CD4-positive, alpha-beta memory T cell (primary cell): ENCODE measurements around the gene ALKAL2. TPM values are rescaled to one million over a fixed set of nuclear protein-coding genes. Genes with fewer than 3 reads are reported as not detected.
A peak's percentile ranks its signal among the peaks of the same experiment; 100 is the strongest.

Experiments
- CTCF ChIA-PET: fragments of 350-600 bp; sonication (Branson Sonifier 250); formaldehyde crosslinking; loops from one replicate; lab custom pipeline; 2021; ENCODE audit warnings: inconsistent platforms; ENCODE audit not compliant: partially characterized antibody; lab: Charles Lee
- POLR2A ChIA-PET: fragments of 350-600 bp; sonication (Branson Sonifier 250); formaldehyde crosslinking; loops from one replicate; lab custom pipeline; 2021; ENCODE audit not compliant: partially characterized antibody; lab: Charles Lee
- DNase-seq, 5 donors: peaks; one replicate each; pipeline versions ENCODE4 v3.0.0 to v3.0.0-alpha.2; 2020 to 2022; ENCODE audit warnings: mixed read lengths in 1 of 5
- H3K27ac ChIP-seq: one replicate; pipeline ENCODE4 v1.7.0; 2013; ENCODE audit warnings: low read depth, low read length
- H3K27me3 ChIP-seq: 2 replicates; pipeline ENCODE4 v1.7.0; 2013; ENCODE audit warnings: mild to moderate bottlenecking, low read length, moderate library complexity; ENCODE audit not compliant: insufficient read depth
- H3K36me3 ChIP-seq: 2 replicates; pipeline ENCODE4 v1.7.0; 2013; ENCODE audit warnings: mild to moderate bottlenecking, low read length, moderate library complexity; ENCODE audit not compliant: insufficient read depth
- H3K4me1 ChIP-seq: 2 replicates; pipeline ENCODE4 v1.7.0; 2013; ENCODE audit warnings: mild to moderate bottlenecking, low read length, moderate library complexity; ENCODE audit not compliant: insufficient read depth
- H3K4me3 ChIP-seq, 2 donors: one replicate each; pipeline ENCODE4 v1.7.0; 2013; ENCODE audit warnings: low read length in 2 of 2, mild to moderate bottlenecking in 1 of 2
- H3K9me3 ChIP-seq, 2 donors: one replicate each; pipeline ENCODE4 v1.7.0; 2013; ENCODE audit warnings: low read length in 2 of 2, control low read depth in 1 of 2; ENCODE audit not compliant: control insufficient read depth in 1 of 2
- H3K27ac Mint-ChIP-seq, 7 donors: one replicate each; pipeline ENCODE4 v1.8.0; 2020 to 2021; ENCODE audit warnings: mixed read lengths in 7 of 7, mild to moderate bottlenecking in 6 of 7, inconsistent platforms in 3 of 7, moderate library complexity in 3 of 7
- H3K27me3 Mint-ChIP-seq, 2 donors: one replicate each; pipeline ENCODE4 v1.8.0; 2020 to 2021; ENCODE audit warnings: mixed read lengths in 2 of 2
- H3K36me3 Mint-ChIP-seq, 2 donors: one replicate each; pipeline ENCODE4 v1.8.0; 2020 to 2021; ENCODE audit warnings: mixed read lengths in 2 of 2, inconsistent platforms in 1 of 2, mild to moderate bottlenecking in 1 of 2
- H3K4me1 Mint-ChIP-seq, 4 donors: one replicate each; pipeline ENCODE4 v1.8.0; 2020 to 2021; ENCODE audit warnings: mixed read lengths in 4 of 4, mild to moderate bottlenecking in 1 of 4
- H3K4me3 Mint-ChIP-seq, 8 donors: one replicate each; pipeline ENCODE4 v1.8.0; 2020 to 2021; ENCODE audit warnings: mixed read lengths in 8 of 8, mild to moderate bottlenecking in 7 of 8, moderate library complexity in 6 of 8, inconsistent platforms in 3 of 8
- H3K9me3 Mint-ChIP-seq, 8 donors: one replicate each; pipeline ENCODE4 v1.8.0; 2020 to 2021; ENCODE audit warnings: mixed read lengths in 8 of 8, mild to moderate bottlenecking in 5 of 8, inconsistent platforms in 3 of 8, moderate library complexity in 1 of 8
- intact Hi-C: fragments of 100-400 bp; cut with micrococcal nuclease; formaldehyde crosslinking; loops from one replicate; pipeline ENCODE4 v1.15.1; 2023
- polyA plus RNA-seq, 2 donors: library from polyadenylated mRNA; unstranded; fragments of 300-500 nt; fragmentation: Illumina TruSeq; gene quantifications; one replicate each; pipeline ENCODE4 v1.2.3, GENCODE V29; 2021
- total RNA-seq, 2 experiments: library from RNA; stranded (reverse); gene quantifications; one replicate each; pipeline ENCODE4 v1.2.3, GENCODE V29; 2021

ALKAL2 gene
- total and polyA plus RNA-seq, 4 experiments from 2014 or later = not detected

DNA sequence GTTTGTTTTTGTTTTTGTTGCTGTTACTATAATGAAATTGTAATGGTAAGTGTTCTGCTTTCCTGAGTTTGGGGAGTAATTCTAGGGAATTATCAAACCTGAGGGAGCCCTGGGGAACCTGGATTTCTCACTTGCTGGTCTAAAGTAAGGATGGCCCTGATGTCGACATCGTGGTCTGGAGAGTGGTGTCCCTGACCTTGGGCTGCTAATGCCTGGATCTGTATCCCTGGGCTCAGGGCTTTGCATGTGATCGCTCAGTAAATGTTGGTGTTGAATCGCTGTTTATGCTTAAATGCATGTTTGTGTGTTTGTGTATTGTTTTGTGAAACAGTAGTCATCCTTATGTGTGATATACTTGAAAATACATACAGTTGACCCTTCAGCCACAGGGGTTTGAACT is 17.0 kb downstream of the ALKAL2 start:
- Histone ChIP-seq H3K27ac (no peak overlapping the region), H3K4me1 (peaks cover 25% of the 10 kb centered on the region), H3K36me3 (peaks cover 31% of the 10 kb centered on the region), H3K27me3 (no peaks in the 10 kb centered on the region), H3K4me3 (no peak overlapping the region), H3K9me3 (no peaks in the 10 kb centered on the region)
- no peak for DNase-seq
- H3K4me3 Mint-ChIP-seq = no peak overlapping the region
- H3K4me1 Mint-ChIP-seq = peaks cover 31 to 59% (median 49%) of the 10 kb centered on the region in 4 donors
- H3K36me3 Mint-ChIP-seq = peaks cover 33 to 58% of the 10 kb centered on the region in 2 donors
- H3K27me3 Mint-ChIP-seq = no peaks in the 10 kb centered on the region
- CTCF ChIA-PET = interaction anchor here (1.8 kb wide), 1 partner anchor 24 kb away, joined by 5 read pairs; no protein-coding TSS in a partner anchor
- POLR2A ChIA-PET = no interaction called here
- no peaks in the 10 kb centered on the region for H3K9me3 Mint-ChIP-seq
- intact Hi-C loops = no loop called here
- peak overlapping the region in 2 of 7 donors; percentile 9 to 10 for H3K27ac Mint-ChIP-seq

DNA sequence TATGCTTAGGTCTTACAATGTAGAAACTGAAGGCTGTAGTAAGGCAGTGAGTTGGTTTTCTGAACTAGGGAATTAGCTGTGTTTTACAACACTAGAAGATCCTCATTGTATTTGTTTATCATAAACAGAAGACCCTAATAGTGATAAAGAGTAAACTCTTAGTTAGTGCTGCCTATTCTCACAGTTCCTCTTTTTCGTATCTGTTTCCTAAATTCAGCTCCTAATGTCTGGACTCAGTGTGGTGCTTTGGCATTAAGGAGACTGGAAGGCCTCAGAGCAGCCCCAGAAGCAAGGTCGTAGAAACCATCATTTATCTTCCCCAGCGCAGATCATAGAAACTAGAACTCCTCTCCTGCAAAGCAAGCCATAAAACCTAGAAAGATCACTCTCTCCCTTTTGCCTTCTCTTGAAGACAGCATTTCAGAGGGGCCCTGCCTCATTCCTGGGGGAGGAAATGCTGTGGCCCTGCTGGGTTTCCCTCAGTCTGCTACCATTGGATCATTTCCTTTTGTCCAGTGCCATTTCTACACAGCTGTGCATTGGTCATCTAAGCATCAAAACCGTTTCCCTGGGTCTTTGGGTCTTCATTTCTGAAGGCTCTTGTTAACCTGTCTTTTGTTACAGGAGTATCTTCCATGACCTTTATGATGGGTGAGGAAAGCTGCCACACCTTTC is 18.4 kb downstream of the ALKAL2 start:
- intact Hi-C loops = no loop called here
- Histone ChIP-seq H3K4me1 (peaks cover 32% of the 10 kb centered on the region), H3K4me3 (no peak overlapping the region), H3K27ac (no peak overlapping the region), H3K36me3 (peaks cover 23% of the 10 kb centered on the region), H3K27me3 (no peaks in the 10 kb centered on the region), H3K9me3 (no peaks in the 10 kb centered on the region)
- no peak overlapping the region for H3K4me3 Mint-ChIP-seq
- H3K27ac Mint-ChIP-seq = peak overlapping the region in 3 of 7 donors; percentile 3 to 63 (median 9)
- H3K9me3 Mint-ChIP-seq = no peaks in the 10 kb centered on the region
- H3K36me3 Mint-ChIP-seq = peaks cover 26 to 54% of the 10 kb centered on the region in 2 donors
- CTCF ChIA-PET = no interaction called here
- peaks cover 32 to 70% (median 54%) of the 10 kb centered on the region in 4 donors for H3K4me1 Mint-ChIP-seq
- H3K27me3 Mint-ChIP-seq = no peaks in the 10 kb centered on the region
- POLR2A ChIA-PET = interaction anchor here (1.0 kb wide), 1 partner anchor 17 kb away, joined by 3 read pairs; no protein-coding TSS in a partner anchor
- DNase-seq = no peak

DNA sequence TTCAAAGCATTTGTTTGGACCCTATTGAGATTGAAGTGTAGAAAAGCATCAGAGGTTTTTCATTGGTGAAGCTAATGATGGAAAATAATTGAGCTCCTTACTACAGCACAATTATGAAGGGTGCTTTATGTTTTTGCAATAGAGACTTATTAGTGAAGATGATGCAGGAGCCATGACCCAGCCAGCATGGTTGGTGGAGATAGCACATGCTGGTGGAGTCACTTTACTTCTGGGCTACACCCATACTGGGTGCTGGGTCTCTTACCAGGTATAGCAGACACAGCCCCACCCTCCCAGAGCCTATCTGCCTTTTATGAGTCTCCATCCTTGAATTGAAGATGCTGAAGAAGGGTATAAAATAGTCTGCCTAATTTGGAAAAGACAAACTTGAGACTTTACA is 19.6 kb downstream of the ALKAL2 start:
- H3K36me3 ChIP-seq = peaks cover 15% of the 10 kb centered on the region
- Mint-ChIP-seq H3K9me3 (no peaks in the 10 kb centered on the region), H3K4me3 (no peak overlapping the region), H3K36me3 (peaks cover 23 to 49% of the 10 kb centered on the region in 2 donors), H3K27ac (no peak overlapping the region), H3K4me1 (peaks cover 32 to 70% (median 55%) of the 10 kb centered on the region in 4 donors), H3K27me3 (no peaks in the 10 kb centered on the region)
- H3K4me3 ChIP-seq = no peak overlapping the region
- CTCF ChIA-PET = no interaction called here
- H3K9me3 ChIP-seq = no peaks in the 10 kb centered on the region
- H3K27me3 ChIP-seq = no peaks in the 10 kb centered on the region
- POLR2A ChIA-PET = no interaction called here
- H3K27ac ChIP-seq = no peak overlapping the region
- intact Hi-C loops = no loop called here
- H3K4me1 ChIP-seq = peaks cover 36% of the 10 kb centered on the region
- DNase-seq = no peak

DNA sequence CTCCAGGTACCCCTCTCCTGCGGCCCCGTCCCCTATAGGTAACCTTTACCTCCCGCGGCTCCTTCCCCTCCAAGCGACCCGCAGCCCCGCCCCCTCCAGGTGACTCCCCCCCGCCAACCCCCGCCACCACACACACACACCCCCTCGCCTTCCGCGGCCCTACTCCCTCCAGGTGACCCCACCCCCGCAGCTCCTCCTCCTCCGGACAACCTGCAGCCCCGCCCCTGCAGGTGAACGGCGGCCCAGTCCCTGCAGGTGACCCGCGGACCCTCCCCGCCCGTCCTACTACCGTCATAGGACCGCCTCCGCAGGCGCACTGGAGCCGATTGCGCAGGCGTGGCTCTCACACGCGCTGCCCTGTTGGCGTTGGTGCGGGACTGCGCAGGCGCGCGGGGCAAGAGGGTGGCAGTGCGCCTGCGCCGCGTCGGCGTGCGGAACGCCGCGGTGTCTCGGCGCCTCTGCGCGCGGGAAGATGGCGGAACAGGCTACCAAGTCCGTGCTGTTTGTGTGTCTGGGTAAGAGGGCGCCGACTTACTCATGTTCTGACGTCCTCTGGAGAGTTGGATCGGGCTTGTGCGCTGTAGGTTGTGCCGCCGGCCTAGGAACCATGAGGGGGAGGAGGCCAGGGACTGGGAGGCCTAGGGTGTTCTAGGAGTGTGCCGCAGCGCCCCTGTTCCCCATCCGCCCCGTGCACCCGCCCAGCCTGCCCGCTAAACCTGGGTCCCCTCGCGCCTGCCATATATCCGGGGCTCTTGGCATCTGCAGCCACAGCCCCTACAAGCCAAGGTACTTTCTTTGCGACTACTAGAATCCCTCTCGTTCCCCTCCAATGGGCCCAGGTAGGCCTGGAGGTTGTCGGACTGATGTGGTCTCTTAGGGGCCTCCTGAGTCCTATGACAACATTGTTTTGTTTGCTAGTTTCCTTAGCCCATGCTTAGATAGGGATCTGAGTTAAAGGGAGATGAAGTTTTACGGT is 23.1 kb downstream of the ALKAL2 start, which contains the start of gene ACP1:
ACP1 (plus strand) TSS at position 455 of the 976 bp plus-strand sequence; CDS start at position 473, 18 bp downstream.
- Mint-ChIP-seq H3K36me3 (peaks cover 7 to 31% of the 10 kb centered on the region in 2 donors), H3K9me3 (no peaks in the 10 kb centered on the region), H3K4me3 (peak within 1 kb of the TSS; percentile 92 to 96 (median 94)), H3K27ac (peak within 1 kb of the TSS; percentile 96 to 97 (median 96)), H3K27me3 (no peaks in the 10 kb centered on the region), H3K4me1 (peaks cover 20 to 69% (median 44%) of the 10 kb centered on the region in 4 donors)
- ChIA-PET CTCF (no interaction called here), POLR2A (interaction anchor here (1.0 kb wide), 1 partner anchor 172 kb away, joined by 4 read pairs; no protein-coding TSS in a partner anchor)
- Histone ChIP-seq H3K4me1 (peaks cover 44% of the 10 kb centered on the region), H3K4me3 (peak within 1 kb of the TSS; percentile 18 to 75), H3K27ac (peak within 1 kb of the TSS; percentile 85), H3K27me3 (no peaks in the 10 kb centered on the region), H3K9me3 (no peaks in the 10 kb centered on the region), H3K36me3 (no peaks in the 10 kb centered on the region)
- DNase-seq = peak; percentile 94 to 97 (median 96)
- intact Hi-C loops = loop anchor here (1.0 to 2.0 kb wide), 4 partner anchors 18 to 413 kb away; partner anchors contain the start of gene TMEM18

DNA sequence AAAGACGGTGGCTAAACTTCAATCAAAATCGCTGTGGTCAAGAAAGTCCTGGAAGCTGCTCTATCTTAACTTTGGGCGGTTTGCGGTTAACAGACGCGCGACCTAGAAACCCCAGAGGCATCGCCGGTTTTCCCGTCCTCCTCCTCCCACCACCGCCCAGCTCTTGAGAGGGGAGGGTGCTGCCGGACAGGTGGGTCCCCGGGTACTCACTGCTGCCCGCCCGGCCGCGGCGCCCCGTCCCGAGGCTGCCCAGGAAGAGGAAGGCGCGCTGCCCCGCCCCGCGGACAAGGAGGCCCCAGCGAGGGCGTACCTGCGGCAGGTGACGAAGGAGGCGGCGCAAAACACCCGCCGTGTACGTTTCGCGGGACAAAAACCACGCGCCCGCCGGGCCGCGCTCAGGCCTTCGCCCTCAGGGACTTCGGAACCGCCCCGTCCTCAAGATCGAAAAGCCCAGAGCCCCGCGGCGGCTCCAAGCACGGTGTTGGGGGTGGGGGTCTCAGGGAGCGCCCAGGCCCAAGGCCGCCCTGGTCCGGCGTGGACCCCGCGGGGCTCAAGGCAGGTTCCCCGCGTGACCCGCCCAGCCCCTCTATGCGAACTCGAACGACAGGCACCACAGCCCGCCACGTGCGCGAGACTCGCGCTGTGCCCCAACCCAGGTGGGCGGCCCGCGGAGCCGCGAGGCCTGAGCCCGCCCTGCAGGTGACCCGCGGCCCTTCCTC is 24.0 kb downstream of the ALKAL2 start, which contains the start of gene SH3YL1:
SH3YL1 (minus strand) TSS at position 259 of the 719 bp plus-strand sequence; CDS start at position 211, 48 bp downstream.
- POLR2A ChIA-PET = interaction anchor here (0.7 to 1.0 kb wide), 2 partner anchors 165 to 173 kb away, joined by 3 to 4 read pairs; no protein-coding TSS in a partner anchor
- peak within 1 kb of the TSS; percentile 92 to 96 (median 94) for H3K4me3 Mint-ChIP-seq
- CTCF ChIA-PET = interaction anchor here (0.8 kb wide), 1 partner anchor 373 kb away, joined by 3 read pairs; no protein-coding TSS in a partner anchor

DNA sequence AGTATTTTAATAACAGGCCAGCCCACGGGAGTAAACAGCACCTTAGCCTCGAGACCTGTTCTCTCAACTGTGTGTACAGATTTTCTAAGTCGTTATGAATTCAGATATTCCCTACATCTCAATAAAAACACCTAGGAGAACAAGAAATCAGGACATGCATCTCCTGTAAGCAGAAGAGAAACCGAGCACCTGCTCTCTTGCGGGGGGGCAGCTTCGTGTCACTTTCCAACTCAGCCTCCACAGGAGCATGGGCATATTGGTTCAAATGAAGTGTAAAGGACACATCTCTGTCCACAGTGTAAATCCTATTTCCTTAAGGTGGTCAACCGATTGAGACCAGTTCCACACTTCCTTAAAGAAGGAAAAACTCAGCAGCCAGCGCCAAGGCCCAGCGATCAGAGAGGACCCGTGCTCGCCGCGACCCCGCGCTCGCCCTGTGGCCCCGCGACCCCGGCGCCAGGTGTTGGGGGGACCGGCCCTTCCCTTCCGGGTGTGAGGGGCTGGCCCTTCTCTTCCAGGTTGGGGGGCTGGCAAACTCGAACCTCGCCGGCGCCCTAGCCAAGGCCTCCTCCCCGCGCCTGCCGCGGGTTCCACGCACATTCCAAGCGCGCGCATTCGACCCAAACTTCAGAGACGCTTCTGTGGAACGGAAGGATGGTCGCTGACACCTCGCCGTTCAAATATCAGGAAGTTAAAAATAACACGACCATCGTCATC is 24.7 kb downstream of the ALKAL2 start:
- Histone ChIP-seq H3K36me3 (no peaks in the 10 kb centered on the region), H3K4me3 (peak overlapping the region in 1 of 2 donors; percentile 75), H3K9me3 (no peaks in the 10 kb centered on the region), H3K27ac (peak overlapping the region; percentile 85), H3K27me3 (no peaks in the 10 kb centered on the region), H3K4me1 (peaks cover 41% of the 10 kb centered on the region)
- Mint-ChIP-seq H3K36me3 (peaks cover 18 to 26% of the 10 kb centered on the region in 2 donors), H3K9me3 (peaks cover 0 to 13% (median 4%) of the 10 kb centered on the region in 8 donors), H3K27me3 (no peaks in the 10 kb centered on the region), H3K4me3 (peak overlapping the region; percentile 74 to 96 (median 83)), H3K4me1 (peaks cover 16 to 56% (median 32%) of the 10 kb centered on the region in 4 donors), H3K27ac (peak overlapping the region; percentile 91 to 96 (median 93))
- CTCF ChIA-PET = interaction anchor here (0.8 kb wide), 1 partner anchor 373 kb away, joined by 3 read pairs; no protein-coding TSS in a partner anchor
- peak in 2 of 5 donors; percentile 8 for DNase-seq
- intact Hi-C loops = no loop called here
- POLR2A ChIA-PET = interaction anchor here (0.7 kb wide), 1 partner anchor 166 kb away, joined by 3 read pairs; no protein-coding TSS in a partner anchor

More for the DNA sequence above, 24.0 kb downstream of the ALKAL2 start, which contains the start of gene SH3YL1:
- Histone ChIP-seq H3K4me1 (peaks cover 44% of the 10 kb centered on the region), H3K36me3 (no peaks in the 10 kb centered on the region), H3K27me3 (no peaks in the 10 kb centered on the region), H3K27ac (peak within 1 kb of the TSS; percentile 85), H3K9me3 (no peaks in the 10 kb centered on the region), H3K4me3 (peak within 1 kb of the TSS; percentile 18 to 75)
- Mint-ChIP-seq H3K27me3 (no peaks in the 10 kb centered on the region), H3K36me3 (peaks cover 11 to 26% of the 10 kb centered on the region in 2 donors), H3K4me1 (peaks cover 16 to 63% (median 38%) of the 10 kb centered on the region in 4 donors), H3K9me3 (peaks cover 0 to 5% (median 0%) of the 10 kb centered on the region in 8 donors), H3K27ac (peak within 1 kb of the TSS; percentile 96 to 97 (median 96))
- intact Hi-C loops = loop anchor here (1.0 to 2.0 kb wide), 4 partner anchors 17 to 413 kb away; partner anchors contain the start of gene TMEM18
- DNase-seq = peak; percentile 69 to 83 (median 75)
